ENCODE data around the gene POC1A. TPM values are rescaled to one million over a fixed set of nuclear protein-coding genes. Genes with fewer than 3 reads are reported as not detected.

The POC1A gene
- total and polyA plus RNA-seq, 2 experiments from 2014 or later, result 19.1 to 26.7 TPM

DNA sequence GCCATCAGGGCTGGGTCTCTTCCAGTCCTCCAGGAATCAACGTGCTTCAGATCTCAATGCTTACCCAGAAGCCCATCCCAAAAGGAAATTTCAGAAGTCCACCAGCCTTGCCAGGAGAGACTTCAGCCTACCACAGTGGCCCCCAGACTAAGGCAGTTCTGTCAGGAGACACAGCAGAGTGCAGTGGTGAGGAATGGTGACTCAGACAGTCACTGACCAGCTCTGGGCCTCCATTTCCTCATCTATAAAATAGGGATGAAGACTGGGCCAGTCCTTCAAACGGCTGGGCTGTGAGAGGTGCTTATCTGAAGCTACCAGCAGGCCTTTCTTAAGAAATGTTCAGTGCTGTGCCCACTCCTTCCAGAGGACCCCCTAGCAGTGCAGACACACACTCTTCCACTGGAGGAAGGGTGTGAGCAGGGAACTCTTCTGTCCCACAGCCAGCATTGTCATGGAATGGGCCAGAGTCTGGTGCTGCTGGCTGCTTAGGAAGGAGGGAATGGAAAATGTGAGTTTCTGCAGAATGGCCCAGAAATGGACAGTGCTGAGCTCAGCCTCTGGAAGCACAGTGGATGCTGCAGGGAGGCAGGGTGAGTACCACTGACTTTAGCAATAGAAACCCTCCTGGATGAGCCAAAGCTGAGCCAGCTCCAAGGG, 56.2 kb downstream of the POC1A start (continued):
- no peak for TF ChIP-seq NANOG (IDR thresholded peaks at IDR 0.05; ENCODE audit: borderline replicate concordance)
- no peak for TF ChIP-seq POLR2AphosphoS5 (IDR thresholded peaks at IDR 0.05; ENCODE audit: low read depth)
- no peak for TF ChIP-seq JUNB (IDR thresholded peaks at IDR 0.05; ENCODE audit: unreplicated experiment)

DNA sequence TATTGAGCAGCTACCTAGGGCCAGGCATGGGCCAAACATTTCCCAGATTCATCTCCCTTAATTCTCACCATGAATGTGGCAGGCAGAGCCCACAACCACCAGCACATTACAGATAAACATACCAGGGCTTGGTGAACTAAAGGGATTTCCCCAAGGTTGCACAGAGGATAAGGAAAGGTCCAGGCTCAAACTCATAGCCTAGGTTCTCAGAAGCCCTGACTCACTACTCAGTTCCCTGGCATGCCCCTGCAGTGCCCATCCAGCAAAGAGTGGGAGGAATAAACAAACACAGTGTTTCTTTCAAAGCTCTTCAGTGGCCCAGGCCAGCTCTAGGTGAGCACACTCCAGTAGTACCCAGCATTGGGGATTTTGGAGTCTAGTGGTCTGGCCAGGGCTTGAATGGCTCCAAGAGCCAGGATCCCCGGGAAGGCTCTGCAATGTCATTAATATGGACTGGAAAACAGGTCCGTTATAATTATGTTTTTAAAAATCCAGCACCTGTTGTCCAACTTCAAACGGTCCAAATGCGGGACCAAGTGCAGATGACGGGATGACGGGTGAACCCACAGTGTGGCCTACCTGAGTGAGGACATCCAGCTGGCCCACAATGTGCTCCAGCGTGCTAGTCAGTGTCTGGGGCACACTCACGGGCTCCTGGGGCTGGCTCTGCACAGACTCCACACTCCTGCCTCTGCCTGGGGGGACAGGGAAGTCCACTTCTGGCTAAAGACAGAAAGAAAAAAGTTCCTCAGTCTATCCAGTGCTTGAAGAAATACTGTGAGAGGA, 58.0 kb downstream of the POC1A start:
- Histone ChIP-seq H3F3A (replicated peaks; ENCODE audit: low read depth) (no peaks in the 10 kb centered on the region), H3K4me3 (no peak overlapping the region), H3K9me2 (ENCODE audit: insufficient read depth) (no peaks in the 10 kb centered on the region), H3K4me1 (ENCODE audit: insufficient read depth) (no peaks in the 10 kb centered on the region), H3K79me2 (replicated peaks; ENCODE audit: insufficient read depth) (no peaks in the 10 kb centered on the region), H3K27me3 (ENCODE audit: insufficient read depth) (no peaks in the 10 kb centered on the region), H3K27ac (ENCODE audit: low read depth) (no peak overlapping the region), H3K36me3 (ENCODE audit: insufficient read depth) (peaks cover 8% of the 10 kb centered on the region; the same call in 1 of the 2 replicates), H2AFZ (no peak overlapping the region), H3K4me2 (no peak overlapping the region), H4K20me1 (replicated peaks; ENCODE audit: insufficient read depth) (no peaks in the 10 kb centered on the region)
- no peak for DNase-seq (ENCODE audit: low spot score)
- no peak overlapping the region for H3K27ac Mint-ChIP-seq
- ATAC-seq, result no peak
- peaks cover 25% of the 10 kb centered on the region for H3K36me3 Mint-ChIP-seq (ENCODE audit: low read depth)
- no peak overlapping the region for H3K4me3 Mint-ChIP-seq
- peaks cover 2% of the 10 kb centered on the region for H3K27me3 Mint-ChIP-seq (ENCODE audit: insufficient read depth, low read depth, poor library complexity)
- H3K4me1 Mint-ChIP-seq, result peaks cover 5% of the 10 kb centered on the region; the same call in 2 of the 3 replicates
- H3K9me3 Mint-ChIP-seq, result no peaks in the 10 kb centered on the region; the same call in 2 of the 3 replicates
- TF ChIP-seq, protein P1, sequence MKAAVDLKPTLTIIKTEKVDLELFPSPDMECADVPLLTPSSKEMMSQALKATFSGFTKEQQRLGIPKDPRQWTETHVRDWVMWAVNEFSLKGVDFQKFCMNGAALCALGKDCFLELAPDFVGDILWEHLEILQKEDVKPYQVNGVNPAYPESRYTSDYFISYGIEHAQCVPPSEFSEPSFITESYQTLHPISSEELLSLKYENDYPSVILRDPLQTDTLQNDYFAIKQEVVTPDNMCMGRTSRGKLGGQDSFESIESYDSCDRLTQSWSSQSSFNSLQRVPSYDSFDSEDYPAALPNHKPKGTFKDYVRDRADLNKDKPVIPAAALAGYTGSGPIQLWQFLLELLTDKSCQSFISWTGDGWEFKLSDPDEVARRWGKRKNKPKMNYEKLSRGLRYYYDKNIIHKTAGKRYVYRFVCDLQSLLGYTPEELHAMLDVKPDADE (IDR thresholded peaks at IDR 0.05), result no peak
- TF ChIP-seq NANOG (IDR thresholded peaks at IDR 0.05; ENCODE audit: borderline replicate concordance) (no peak), ZNF331 (CRISPR knock-in tag; IDR thresholded peaks at IDR 0.05; ENCODE audit: low read depth) (no peak), POLR2AphosphoS5 (IDR thresholded peaks at IDR 0.05; ENCODE audit: low read depth) (no peak), ZNF114 (CRISPR knock-in tag; IDR thresholded peaks at IDR 0.05) (no peak), CREB1 (CRISPR knock-in tag; IDR thresholded peaks at IDR 0.05; ENCODE audit: low read depth) (no peak), JUNB (IDR thresholded peaks at IDR 0.05; ENCODE audit: unreplicated experiment) (no peak)
- TF ChIP-seq, protein P2, sequence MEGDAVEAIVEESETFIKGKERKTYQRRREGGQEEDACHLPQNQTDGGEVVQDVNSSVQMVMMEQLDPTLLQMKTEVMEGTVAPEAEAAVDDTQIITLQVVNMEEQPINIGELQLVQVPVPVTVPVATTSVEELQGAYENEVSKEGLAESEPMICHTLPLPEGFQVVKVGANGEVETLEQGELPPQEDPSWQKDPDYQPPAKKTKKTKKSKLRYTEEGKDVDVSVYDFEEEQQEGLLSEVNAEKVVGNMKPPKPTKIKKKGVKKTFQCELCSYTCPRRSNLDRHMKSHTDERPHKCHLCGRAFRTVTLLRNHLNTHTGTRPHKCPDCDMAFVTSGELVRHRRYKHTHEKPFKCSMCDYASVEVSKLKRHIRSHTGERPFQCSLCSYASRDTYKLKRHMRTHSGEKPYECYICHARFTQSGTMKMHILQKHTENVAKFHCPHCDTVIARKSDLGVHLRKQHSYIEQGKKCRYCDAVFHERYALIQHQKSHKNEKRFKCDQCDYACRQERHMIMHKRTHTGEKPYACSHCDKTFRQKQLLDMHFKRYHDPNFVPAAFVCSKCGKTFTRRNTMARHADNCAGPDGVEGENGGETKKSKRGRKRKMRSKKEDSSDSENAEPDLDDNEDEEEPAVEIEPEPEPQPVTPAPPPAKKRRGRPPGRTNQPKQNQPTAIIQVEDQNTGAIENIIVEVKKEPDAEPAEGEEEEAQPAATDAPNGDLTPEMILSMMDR (conservative IDR thresholded peaks at IDR 0.05; ENCODE audit: low read depth in 2 of 2), result no peak
- TF ChIP-seq, protein P3, sequence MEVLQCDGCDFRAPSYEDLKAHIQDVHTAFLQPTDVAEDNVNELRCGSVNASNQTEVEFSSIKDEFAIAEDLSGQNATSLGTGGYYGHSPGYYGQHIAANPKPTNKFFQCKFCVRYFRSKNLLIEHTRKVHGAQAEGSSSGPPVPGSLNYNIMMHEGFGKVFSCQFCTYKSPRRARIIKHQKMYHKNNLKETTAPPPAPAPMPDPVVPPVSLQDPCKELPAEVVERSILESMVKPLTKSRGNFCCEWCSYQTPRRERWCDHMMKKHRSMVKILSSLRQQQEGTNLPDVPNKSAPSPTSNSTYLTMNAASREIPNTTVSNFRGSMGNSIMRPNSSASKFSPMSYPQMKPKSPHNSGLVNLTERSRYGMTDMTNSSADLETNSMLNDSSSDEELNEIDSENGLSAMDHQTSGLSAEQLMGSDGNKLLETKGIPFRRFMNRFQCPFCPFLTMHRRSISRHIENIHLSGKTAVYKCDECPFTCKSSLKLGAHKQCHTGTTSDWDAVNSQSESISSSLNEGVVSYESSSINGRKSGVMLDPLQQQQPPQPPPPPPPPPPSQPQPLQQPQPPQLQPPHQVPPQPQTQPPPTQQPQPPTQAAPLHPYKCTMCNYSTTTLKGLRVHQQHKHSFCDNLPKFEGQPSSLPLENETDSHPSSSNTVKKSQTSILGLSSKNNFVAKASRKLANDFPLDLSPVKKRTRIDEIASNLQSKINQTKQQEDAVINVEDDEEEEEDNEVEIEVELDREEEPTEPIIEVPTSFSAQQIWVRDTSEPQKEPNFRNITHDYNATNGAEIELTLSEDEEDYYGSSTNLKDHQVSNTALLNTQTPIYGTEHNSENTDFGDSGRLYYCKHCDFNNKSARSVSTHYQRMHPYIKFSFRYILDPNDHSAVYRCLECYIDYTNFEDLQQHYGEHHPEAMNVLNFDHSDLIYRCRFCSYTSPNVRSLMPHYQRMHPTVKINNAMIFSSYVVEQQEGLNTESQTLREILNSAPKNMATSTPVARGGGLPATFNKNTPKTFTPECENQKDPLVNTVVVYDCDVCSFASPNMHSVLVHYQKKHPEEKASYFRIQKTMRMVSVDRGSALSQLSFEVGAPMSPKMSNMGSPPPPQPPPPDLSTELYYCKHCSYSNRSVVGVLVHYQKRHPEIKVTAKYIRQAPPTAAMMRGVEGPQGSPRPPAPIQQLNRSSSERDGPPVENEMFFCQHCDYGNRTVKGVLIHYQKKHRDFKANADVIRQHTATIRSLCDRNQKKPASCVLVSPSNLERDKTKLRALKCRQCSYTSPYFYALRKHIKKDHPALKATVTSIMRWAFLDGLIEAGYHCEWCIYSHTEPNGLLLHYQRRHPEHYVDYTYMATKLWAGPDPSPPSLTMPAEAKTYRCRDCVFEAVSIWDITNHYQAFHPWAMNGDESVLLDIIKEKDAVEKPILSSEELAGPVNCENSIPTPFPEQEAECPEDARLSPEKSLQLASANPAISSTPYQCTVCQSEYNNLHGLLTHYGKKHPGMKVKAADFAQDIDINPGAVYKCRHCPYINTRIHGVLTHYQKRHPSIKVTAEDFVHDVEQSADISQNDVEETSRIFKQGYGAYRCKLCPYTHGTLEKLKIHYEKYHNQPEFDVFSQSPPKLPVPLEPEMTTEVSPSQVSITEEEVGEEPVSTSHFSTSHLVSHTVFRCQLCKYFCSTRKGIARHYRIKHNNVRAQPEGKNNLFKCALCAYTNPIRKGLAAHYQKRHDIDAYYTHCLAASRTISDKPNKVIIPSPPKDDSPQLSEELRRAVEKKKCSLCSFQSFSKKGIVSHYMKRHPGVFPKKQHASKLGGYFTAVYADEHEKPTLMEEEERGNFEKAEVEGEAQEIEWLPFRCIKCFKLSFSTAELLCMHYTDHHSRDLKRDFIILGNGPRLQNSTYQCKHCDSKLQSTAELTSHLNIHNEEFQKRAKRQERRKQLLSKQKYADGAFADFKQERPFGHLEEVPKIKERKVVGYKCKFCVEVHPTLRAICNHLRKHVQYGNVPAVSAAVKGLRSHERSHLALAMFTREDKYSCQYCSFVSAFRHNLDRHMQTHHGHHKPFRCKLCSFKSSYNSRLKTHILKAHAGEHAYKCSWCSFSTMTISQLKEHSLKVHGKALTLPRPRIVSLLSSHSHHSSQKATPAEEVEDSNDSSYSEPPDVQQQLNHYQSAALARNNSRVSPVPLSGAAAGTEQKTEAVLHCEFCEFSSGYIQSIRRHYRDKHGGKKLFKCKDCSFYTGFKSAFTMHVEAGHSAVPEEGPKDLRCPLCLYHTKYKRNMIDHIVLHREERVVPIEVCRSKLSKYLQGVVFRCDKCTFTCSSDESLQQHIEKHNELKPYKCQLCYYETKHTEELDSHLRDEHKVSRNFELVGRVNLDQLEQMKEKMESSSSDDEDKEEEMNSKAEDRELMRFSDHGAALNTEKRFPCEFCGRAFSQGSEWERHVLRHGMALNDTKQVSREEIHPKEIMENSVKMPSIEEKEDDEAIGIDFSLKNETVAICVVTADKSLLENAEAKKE (CRISPR knock-in tag; IDR thresholded peaks at IDR 0.05), result no peak
- TF ChIP-seq, protein P4, sequence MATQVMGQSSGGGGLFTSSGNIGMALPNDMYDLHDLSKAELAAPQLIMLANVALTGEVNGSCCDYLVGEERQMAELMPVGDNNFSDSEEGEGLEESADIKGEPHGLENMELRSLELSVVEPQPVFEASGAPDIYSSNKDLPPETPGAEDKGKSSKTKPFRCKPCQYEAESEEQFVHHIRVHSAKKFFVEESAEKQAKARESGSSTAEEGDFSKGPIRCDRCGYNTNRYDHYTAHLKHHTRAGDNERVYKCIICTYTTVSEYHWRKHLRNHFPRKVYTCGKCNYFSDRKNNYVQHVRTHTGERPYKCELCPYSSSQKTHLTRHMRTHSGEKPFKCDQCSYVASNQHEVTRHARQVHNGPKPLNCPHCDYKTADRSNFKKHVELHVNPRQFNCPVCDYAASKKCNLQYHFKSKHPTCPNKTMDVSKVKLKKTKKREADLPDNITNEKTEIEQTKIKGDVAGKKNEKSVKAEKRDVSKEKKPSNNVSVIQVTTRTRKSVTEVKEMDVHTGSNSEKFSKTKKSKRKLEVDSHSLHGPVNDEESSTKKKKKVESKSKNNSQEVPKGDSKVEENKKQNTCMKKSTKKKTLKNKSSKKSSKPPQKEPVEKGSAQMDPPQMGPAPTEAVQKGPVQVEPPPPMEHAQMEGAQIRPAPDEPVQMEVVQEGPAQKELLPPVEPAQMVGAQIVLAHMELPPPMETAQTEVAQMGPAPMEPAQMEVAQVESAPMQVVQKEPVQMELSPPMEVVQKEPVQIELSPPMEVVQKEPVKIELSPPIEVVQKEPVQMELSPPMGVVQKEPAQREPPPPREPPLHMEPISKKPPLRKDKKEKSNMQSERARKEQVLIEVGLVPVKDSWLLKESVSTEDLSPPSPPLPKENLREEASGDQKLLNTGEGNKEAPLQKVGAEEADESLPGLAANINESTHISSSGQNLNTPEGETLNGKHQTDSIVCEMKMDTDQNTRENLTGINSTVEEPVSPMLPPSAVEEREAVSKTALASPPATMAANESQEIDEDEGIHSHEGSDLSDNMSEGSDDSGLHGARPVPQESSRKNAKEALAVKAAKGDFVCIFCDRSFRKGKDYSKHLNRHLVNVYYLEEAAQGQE (IDR thresholded peaks at IDR 0.05; ENCODE audit: unreplicated experiment), result no peak

Data from GM23338 (cell line).